HEK293T (cell line): ENCODE data around the gene CAPN1.

Experiments
- CTCF ChIA-PET: fragments of 350-600 bp; formaldehyde crosslinking; extraction: SDS; loops from one replicate; lab custom pipeline; 2021; ENCODE audit warnings: antibody characterized with exemption, inconsistent platforms; lab: Yijun Ruan, JAX
- POLR2A ChIA-PET: fragments of 350-600 bp; formaldehyde crosslinking; extraction: SDS; loops from one replicate; lab custom pipeline; 2020; ENCODE audit warnings: antibody characterized with exemption, inconsistent platforms; lab: Yijun Ruan, JAX
- DNase-seq: peaks from one replicate; pipeline ENCODE4 v3.0.0; 2012; ENCODE audit warnings: mixed read lengths; ENCODE audit errors: extremely low spot score
- ARNT ChIP-seq: fragments of 450-650 bp; IDR thresholded peaks from 2 replicates; pipeline ENCODE4 v1.6.1; 2017; ENCODE audit warnings: mild to moderate bottlenecking
- BHLHE40 ChIP-seq: fragments of 450-650 bp; IDR thresholded peaks from 2 replicates; pipeline ENCODE4 v1.6.1; 2016; ENCODE audit warnings: mild to moderate bottlenecking, moderate library complexity, borderline replicate concordance
- CTBP1 ChIP-seq: fragments of 450-650 bp; IDR thresholded peaks from 2 replicates; pipeline ENCODE4 v1.6.1; 2016; ENCODE audit warnings: borderline replicate concordance
- ELF4 ChIP-seq: fragments of 450-650 bp; IDR thresholded peaks from 2 replicates; pipeline ENCODE4 v1.6.1; 2017; ENCODE audit warnings: antibody characterized with exemption
- FOXA1 ChIP-seq: fragments of 450-650 bp; IDR thresholded peaks from 2 replicates; pipeline ENCODE4 v1.6.1; 2016; ENCODE audit warnings: mild to moderate bottlenecking
- FOXK2 ChIP-seq: fragments of 450-650 bp; IDR thresholded peaks from 2 replicates; pipeline ENCODE4 v1.6.1; 2016; ENCODE audit warnings: mild to moderate bottlenecking
- FOXM1 ChIP-seq: fragments of 450-650 bp; IDR thresholded peaks from 2 replicates; pipeline ENCODE4 v1.6.1; 2017; ENCODE audit warnings: mild to moderate bottlenecking, borderline replicate concordance
- HDGF ChIP-seq: fragments of 450-650 bp; IDR thresholded peaks from 2 replicates; pipeline ENCODE4 v1.6.1; 2017; ENCODE audit warnings: antibody characterized with exemption, borderline replicate concordance
- L3MBTL2 ChIP-seq: fragments of 450-650 bp; conservative IDR thresholded peaks from 2 replicates; pipeline ENCODE4 v1.6.1; 2016; ENCODE audit warnings: mild to moderate bottlenecking
- LEF1 ChIP-seq: fragments of 450-650 bp; IDR thresholded peaks from 2 replicates; pipeline ENCODE4 v1.6.1; 2017; ENCODE audit warnings: mild to moderate bottlenecking, borderline replicate concordance
- NFRKB ChIP-seq: fragments of 450-650 bp; IDR thresholded peaks from 2 replicates; pipeline ENCODE4 v1.6.1; 2016; ENCODE audit warnings: mild to moderate bottlenecking, moderate library complexity
- SP1 ChIP-seq: fragments of 450-650 bp; IDR thresholded peaks from 2 replicates; pipeline ENCODE4 v1.6.1; 2017
- SUZ12 ChIP-seq: fragments of 450-650 bp; IDR thresholded peaks from 2 replicates; pipeline ENCODE4 v1.6.1; 2016; ENCODE audit warnings: mild to moderate bottlenecking
- TARDBP ChIP-seq: fragments of 450-650 bp; IDR thresholded peaks from 2 replicates; pipeline ENCODE4 v1.6.1; 2016
- ZNF384 ChIP-seq: fragments of 450-650 bp; IDR thresholded peaks from 2 replicates; pipeline ENCODE4 v1.6.1; 2016
- TF ChIP-seq, protein P1 (sequence below): fragments of 450-650 bp; IDR thresholded peaks from 2 replicates; pipeline ENCODE4 v1.6.1; 2016

CAPN1 gene

GRCh38 chr11:65156926-65157325 lies 24.8 kb upstream of the CAPN1 start:
- CTCF ChIA-PET: no interaction called here
- DNase-seq: no peak
- POLR2A ChIA-PET: no interaction called here
- TF ChIP-seq HDGF (no peak), CTBP1 (no peak), FOXA1 (no peak), LEF1 (no peak), BHLHE40 (no peak), ZNF384 (no peak), SUZ12 (no peak), TARDBP (no peak), L3MBTL2 (no peak), ARNT (no peak), SP1 (no peak), FOXK2 (no peak), FOXM1 (no peak), NFRKB (no peak), ELF4 (no peak)

GRCh38 chr11:65157336-65157735 lies 24.4 kb upstream of the CAPN1 start:
- TF ChIP-seq, protein P1, sequence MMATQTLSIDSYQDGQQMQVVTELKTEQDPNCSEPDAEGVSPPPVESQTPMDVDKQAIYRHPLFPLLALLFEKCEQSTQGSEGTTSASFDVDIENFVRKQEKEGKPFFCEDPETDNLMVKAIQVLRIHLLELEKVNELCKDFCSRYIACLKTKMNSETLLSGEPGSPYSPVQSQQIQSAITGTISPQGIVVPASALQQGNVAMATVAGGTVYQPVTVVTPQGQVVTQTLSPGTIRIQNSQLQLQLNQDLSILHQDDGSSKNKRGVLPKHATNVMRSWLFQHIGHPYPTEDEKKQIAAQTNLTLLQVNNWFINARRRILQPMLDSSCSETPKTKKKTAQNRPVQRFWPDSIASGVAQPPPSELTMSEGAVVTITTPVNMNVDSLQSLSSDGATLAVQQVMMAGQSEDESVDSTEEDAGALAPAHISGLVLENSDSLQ: no peak
- TF ChIP-seq FOXA1: no peak
- no peak for TF ChIP-seq TARDBP
- ChIA-PET POLR2A (no interaction called here), CTCF (no interaction called here)
- DNase-seq: no peak

DNA sequence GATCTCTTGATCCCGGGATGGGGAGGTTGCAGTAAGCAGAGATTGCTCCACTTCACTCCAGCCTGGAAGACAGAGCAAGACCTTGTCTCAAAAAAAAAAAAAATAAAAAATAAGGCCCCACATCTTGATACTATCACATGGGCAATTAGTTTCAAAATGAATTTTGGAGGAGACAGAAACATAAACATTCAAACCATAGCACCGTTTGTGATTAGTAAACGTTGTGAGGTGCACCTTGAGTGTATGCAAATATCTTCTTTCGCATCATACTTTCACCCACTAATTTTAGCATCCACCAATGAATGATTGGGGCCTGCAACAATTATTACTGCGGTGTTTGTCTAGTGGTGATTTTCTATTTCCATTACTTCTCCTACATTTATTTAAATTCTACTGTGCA lies 22.7 kb upstream of the CAPN1 start:
- no peak for TF ChIP-seq TARDBP
- TF ChIP-seq LEF1: no peak
- no peak for TF ChIP-seq FOXA1
- TF ChIP-seq L3MBTL2: no peak
- no peak for TF ChIP-seq BHLHE40
- no peak for TF ChIP-seq FOXK2
- TF ChIP-seq ARNT: no peak
- no peak for TF ChIP-seq SUZ12
- no peak for TF ChIP-seq SP1
- no peak for TF ChIP-seq NFRKB
- no peak for TF ChIP-seq ELF4
- TF ChIP-seq FOXM1: no peak
- no peak for TF ChIP-seq ZNF384
- TF ChIP-seq CTBP1: no peak
- TF ChIP-seq, protein P1: no peak
- POLR2A ChIA-PET: no interaction called here
- CTCF ChIA-PET: no interaction called here
- no peak for DNase-seq

DNA sequence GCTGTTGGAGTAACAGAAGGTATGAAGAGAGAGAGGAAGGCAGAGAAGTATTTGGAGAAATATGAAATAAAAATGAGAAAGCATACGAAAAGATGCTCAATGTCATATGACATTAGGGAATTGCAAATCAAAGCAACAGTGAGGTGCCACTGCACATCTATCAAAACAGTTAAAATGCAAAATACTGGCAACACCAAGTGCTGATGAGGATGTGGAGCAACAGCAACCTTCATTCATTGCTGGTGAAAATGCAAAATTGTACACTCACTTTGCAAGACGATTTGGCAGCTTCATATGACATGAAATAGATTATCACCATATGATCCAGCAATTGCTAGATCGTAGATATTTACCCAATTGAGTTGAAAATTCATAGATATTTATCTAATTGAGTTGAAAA lies 21.1 kb upstream of the CAPN1 start:
- DNase-seq: no peak
- no peak for TF ChIP-seq SP1
- TF ChIP-seq FOXK2: no peak
- no peak for TF ChIP-seq LEF1
- no peak for TF ChIP-seq TARDBP
- TF ChIP-seq, protein P1: no peak
- no peak for TF ChIP-seq L3MBTL2
- no peak for TF ChIP-seq FOXM1
- TF ChIP-seq ZNF384: no peak
- no peak for TF ChIP-seq ARNT
- no peak for TF ChIP-seq FOXA1
- ChIA-PET CTCF (no interaction called here), POLR2A (interaction anchor here (0.9 kb wide), 1 partner anchor 9 kb away, joined by 3 read pairs; the partner anchor contains the start of gene SPDYC)

- no peak for DNase-seq
- TF ChIP-seq ELF4 (no peak), BHLHE40 (no peak), L3MBTL2 (no peak)
- CTCF ChIA-PET: no interaction called here
- POLR2A ChIA-PET: interaction anchor here (1.6 kb wide), 1 partner anchor 29 kb away, joined by 4 read pairs; no protein-coding TSS in a partner anchor
These were observed 18.0 kb upstream of the CAPN1 start for GRCh38 chr11:65163684-65164083.

- TF ChIP-seq SUZ12 (no peak), L3MBTL2 (peak; percentile 34; the same call in 1 of the 2 replicates)
- DNase-seq: no peak
- ChIA-PET CTCF (no interaction called here), POLR2A (no interaction called here)
These were observed 16.1 kb upstream of the CAPN1 start for GRCh38 chr11:65165410-65166317.

DNA sequence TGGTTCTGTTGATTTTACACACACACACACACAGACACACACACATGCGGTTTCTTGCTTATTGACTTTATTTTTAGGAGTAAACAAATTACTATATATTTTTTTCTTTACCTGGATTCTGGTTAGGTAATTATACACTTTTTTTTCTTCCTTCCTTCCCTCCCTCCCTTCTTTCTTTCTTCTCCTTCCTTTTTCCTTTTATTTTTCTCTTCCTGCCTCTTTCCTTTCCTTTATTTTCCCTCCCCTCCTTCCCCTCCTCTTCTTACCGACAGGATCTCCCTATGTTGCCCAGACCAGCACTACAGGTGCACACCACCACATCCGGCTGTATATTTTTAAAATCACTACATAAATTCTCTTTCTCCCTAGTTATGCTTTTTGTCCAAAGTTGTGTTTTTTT lies 14.8 kb upstream of the CAPN1 start:
- TF ChIP-seq CTBP1 (no peak), SUZ12 (no peak), BHLHE40 (no peak), ZNF384 (no peak), L3MBTL2 (no peak), ELF4 (no peak), LEF1 (no peak), FOXA1 (no peak), HDGF (no peak)
- TF ChIP-seq, protein P1: no peak
- no peak for DNase-seq
- ChIA-PET CTCF (no interaction called here), POLR2A (no interaction called here)
